ENCODE data around the gene DESI1. TPM values are rescaled to one million over a fixed set of nuclear protein-coding genes. Genes with fewer than 3 reads are reported as not detected.
"Not testable (repeated sequence)": the region's sequence is repeated elsewhere in the genome, so short reads cannot be mapped to it uniquely, and the experiment has no call there.

DESI1 gene
- total RNA-seq, 1 experiment from 2014 or later, result 64.5 TPM

DNA sequence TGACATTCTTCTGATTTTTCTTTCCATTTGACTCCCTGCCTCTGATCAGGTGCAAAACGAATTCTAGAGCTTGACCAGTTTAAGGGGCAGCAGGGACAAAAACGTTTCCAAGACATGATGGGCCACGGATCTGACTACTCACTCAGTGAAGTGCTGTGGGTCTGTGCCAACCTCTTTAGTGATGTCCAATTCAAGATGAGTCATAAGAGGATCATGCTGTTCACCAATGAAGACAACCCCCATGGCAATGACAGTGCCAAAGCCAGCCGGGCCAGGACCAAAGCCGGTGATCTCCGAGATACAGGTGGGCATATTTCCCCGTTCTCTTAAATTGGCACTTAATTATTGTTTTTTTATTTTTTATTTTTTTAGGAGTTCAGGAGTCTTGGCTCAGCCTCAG, 15.6 kb upstream of the DESI1 start:
- no TSS peak for BruUV-seq (replicated peaks)
- H3K36me3 Mint-ChIP-seq (ENCODE audit: insufficient read depth, unreplicated experiment), result peaks cover 78% of the 10 kb centered on the region

GRCh38 chr22:41634610-41635009, 13.8 kb upstream of the DESI1 start:
- H3K27ac Mint-ChIP-seq (ENCODE audit: unreplicated experiment); H3K27me3 Mint-ChIP-seq (ENCODE audit: unreplicated experiment); H3K4me3 Mint-ChIP-seq (ENCODE audit: low read depth, unreplicated experiment); H3K4me1 Mint-ChIP-seq (ENCODE audit: low read depth, unreplicated experiment); BruUV-seq (replicated peaks); H3K9me3 Mint-ChIP-seq (ENCODE audit: low read depth, unreplicated experiment); DNase-seq; intact Hi-C loops (cut with micrococcal nuclease; ENCODE audit: unreplicated experiment): not testable (repeated sequence)
- CTCF ChIA-PET, result interaction anchor here (0.5 to 0.6 kb wide), 2 partner anchors 9 to 210 kb away, joined by 3 to 6 read pairs; no protein-coding TSS in a partner anchor
- peaks cover 79% of the 10 kb centered on the region for H3K36me3 Mint-ChIP-seq (ENCODE audit: insufficient read depth, unreplicated experiment)

More for the DNA sequence above, 15.6 kb upstream of the DESI1 start:
- Mint-ChIP-seq H3K9me3 (ENCODE audit: low read depth, unreplicated experiment) (no peaks in the 10 kb centered on the region), H3K27ac (ENCODE audit: unreplicated experiment) (no peak overlapping the region), H3K4me3 (ENCODE audit: low read depth, unreplicated experiment) (no peak overlapping the region), H3K4me1 (ENCODE audit: low read depth, unreplicated experiment) (peaks cover 9% of the 10 kb centered on the region), H3K27me3 (ENCODE audit: unreplicated experiment) (no peaks in the 10 kb centered on the region)
- CTCF ChIA-PET, result no interaction called here
- no peak for TF ChIP-seq CTCF (IDR thresholded peaks at IDR 0.05; ENCODE audit: unreplicated experiment)
- no peak for DNase-seq
- intact Hi-C loops (cut with micrococcal nuclease; ENCODE audit: unreplicated experiment), result no loop called here

- not testable (repeated sequence) for DNase-seq; H3K4me3 Mint-ChIP-seq (ENCODE audit: low read depth, unreplicated experiment)
- H3K36me3 Mint-ChIP-seq (ENCODE audit: insufficient read depth, unreplicated experiment), result peaks cover 94% of the 10 kb centered on the region
These were observed 10.8 kb upstream of the DESI1 start for GRCh38 chr22:41631615-41632014.

DNA sequence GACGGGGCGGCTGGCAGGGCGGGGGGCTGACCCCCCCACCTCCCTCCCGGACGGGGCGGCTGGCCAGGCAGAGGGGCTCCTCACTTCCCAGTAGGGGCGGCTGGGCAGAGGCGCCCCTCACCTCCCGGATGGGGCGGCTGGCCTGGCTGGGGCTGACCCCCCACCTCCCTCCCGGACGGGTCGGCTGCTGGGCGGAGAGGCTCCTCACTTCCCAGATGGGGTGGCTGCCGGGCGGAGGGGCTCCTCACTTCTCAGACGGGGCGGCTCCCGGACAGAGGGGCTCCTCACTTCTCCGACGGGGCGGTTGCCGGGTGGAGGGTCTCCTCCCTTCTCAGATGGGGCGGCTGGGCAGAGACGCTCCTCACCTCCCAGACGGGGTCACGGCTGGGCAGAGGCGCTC, 10.3 kb upstream of the DESI1 start:
- H3K4me1 Mint-ChIP-seq (ENCODE audit: low read depth, unreplicated experiment); intact Hi-C loops (cut with micrococcal nuclease; ENCODE audit: unreplicated experiment); BruUV-seq (replicated peaks); H3K27ac Mint-ChIP-seq (ENCODE audit: unreplicated experiment); H3K4me3 Mint-ChIP-seq (ENCODE audit: low read depth, unreplicated experiment); DNase-seq; H3K27me3 Mint-ChIP-seq (ENCODE audit: unreplicated experiment); H3K9me3 Mint-ChIP-seq (ENCODE audit: low read depth, unreplicated experiment); CTCF ChIA-PET: not testable (repeated sequence)
- H3K36me3 Mint-ChIP-seq (ENCODE audit: insufficient read depth, unreplicated experiment), result peaks cover 89% of the 10 kb centered on the region

More at GRCh38 chr22:41631615-41632014, 10.8 kb upstream of the DESI1 start:
- H3K4me1 Mint-ChIP-seq (ENCODE audit: low read depth, unreplicated experiment); H3K27me3 Mint-ChIP-seq (ENCODE audit: unreplicated experiment); H3K9me3 Mint-ChIP-seq (ENCODE audit: low read depth, unreplicated experiment); BruUV-seq (replicated peaks); H3K27ac Mint-ChIP-seq (ENCODE audit: unreplicated experiment); CTCF ChIA-PET; intact Hi-C loops (cut with micrococcal nuclease; ENCODE audit: unreplicated experiment): not testable (repeated sequence)

GRCh38 chr22:41625577-41625976, 4.7 kb upstream of the DESI1 start:
- peaks cover 10% of the 10 kb centered on the region for H3K4me1 Mint-ChIP-seq (ENCODE audit: low read depth, unreplicated experiment)
- intact Hi-C loops (cut with micrococcal nuclease; ENCODE audit: unreplicated experiment), result no loop called here
- no TSS peak for BruUV-seq (replicated peaks)
- H3K27me3 Mint-ChIP-seq (ENCODE audit: unreplicated experiment), result no peaks in the 10 kb centered on the region
- DNase-seq, result no peak
- CTCF ChIA-PET, result no interaction called here
- no peak overlapping the region for H3K27ac Mint-ChIP-seq (ENCODE audit: unreplicated experiment)
- no peak overlapping the region for H3K4me3 Mint-ChIP-seq (ENCODE audit: low read depth, unreplicated experiment)
- no peak for TF ChIP-seq CTCF (IDR thresholded peaks at IDR 0.05; ENCODE audit: unreplicated experiment)
- peaks cover 89% of the 10 kb centered on the region for H3K36me3 Mint-ChIP-seq (ENCODE audit: insufficient read depth, unreplicated experiment)
- no peaks in the 10 kb centered on the region for H3K9me3 Mint-ChIP-seq (ENCODE audit: low read depth, unreplicated experiment)

GRCh38 chr22:41621911-41622179, 1.0 kb upstream of the DESI1 start:
- no peak for TF ChIP-seq CTCF (IDR thresholded peaks at IDR 0.05; ENCODE audit: unreplicated experiment)
- peaks cover 10% of the 10 kb centered on the region for H3K4me1 Mint-ChIP-seq (ENCODE audit: low read depth, unreplicated experiment)
- DNase-seq, result no peak
- CTCF ChIA-PET, result interaction anchor here (0.5 to 1.7 kb wide), 4 partner anchors 17 to 45 kb away, joined by 3 to 8 read pairs (median 4); partner anchors contain the start of gene PMM1
- H3K36me3 Mint-ChIP-seq (ENCODE audit: insufficient read depth, unreplicated experiment), result peaks cover 78% of the 10 kb centered on the region
- H3K27me3 Mint-ChIP-seq (ENCODE audit: unreplicated experiment), result no peaks in the 10 kb centered on the region
- BruUV-seq (replicated peaks), result no TSS peak
- peak overlapping the region; percentile 92 for H3K4me3 Mint-ChIP-seq (ENCODE audit: low read depth, unreplicated experiment)
- intact Hi-C loops (cut with micrococcal nuclease; ENCODE audit: unreplicated experiment), result no loop called here
- H3K9me3 Mint-ChIP-seq (ENCODE audit: low read depth, unreplicated experiment), result no peaks in the 10 kb centered on the region
- peak overlapping the region; percentile 92 for H3K27ac Mint-ChIP-seq (ENCODE audit: unreplicated experiment)

All from Calu3 (cell line).